KBM-7 (cell line): Measurements from ENCODE around the gene CTF1.
"Not testable (repeated sequence)": the region's sequence is repeated elsewhere in the genome, so short reads cannot be mapped to it uniquely, and the experiment has no call there.

Experiments used
- DNase-seq: peaks from one replicate; pipeline ENCODE4 v3.0.0-alpha.2; 2015
- in situ Hi-C: fragments of 300-500 bp; cut with MboI; formaldehyde crosslinking; loops from 2 replicates; pipeline ENCODE4 v1.14.3; 2020; ENCODE audit warnings: low sequenced_read_pairs, low pct_unique_long_range_greater_than_20kb, mixed read lengths

Gene CTF1

DNA sequence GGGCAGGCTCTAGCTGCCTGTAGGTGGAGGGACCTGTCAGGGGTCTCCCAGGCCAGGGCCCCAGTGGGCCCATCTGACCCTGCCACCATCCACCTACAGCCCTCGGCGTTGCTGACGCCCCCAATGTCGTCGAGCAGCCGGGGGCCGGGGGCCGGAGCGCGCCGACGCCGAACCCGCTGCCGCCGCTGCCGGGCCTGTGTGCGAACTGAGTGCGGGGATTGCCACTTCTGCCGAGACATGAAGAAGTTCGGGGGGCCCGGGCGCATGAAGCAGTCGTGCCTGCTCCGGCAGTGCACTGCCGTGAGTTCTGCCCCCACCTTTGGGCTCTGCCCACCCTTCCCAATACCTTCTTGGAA, 29.2 kb downstream of the CTF1 start:
- in situ Hi-C loops, result no loop called here
- DNase-seq, result no peak

DNA sequence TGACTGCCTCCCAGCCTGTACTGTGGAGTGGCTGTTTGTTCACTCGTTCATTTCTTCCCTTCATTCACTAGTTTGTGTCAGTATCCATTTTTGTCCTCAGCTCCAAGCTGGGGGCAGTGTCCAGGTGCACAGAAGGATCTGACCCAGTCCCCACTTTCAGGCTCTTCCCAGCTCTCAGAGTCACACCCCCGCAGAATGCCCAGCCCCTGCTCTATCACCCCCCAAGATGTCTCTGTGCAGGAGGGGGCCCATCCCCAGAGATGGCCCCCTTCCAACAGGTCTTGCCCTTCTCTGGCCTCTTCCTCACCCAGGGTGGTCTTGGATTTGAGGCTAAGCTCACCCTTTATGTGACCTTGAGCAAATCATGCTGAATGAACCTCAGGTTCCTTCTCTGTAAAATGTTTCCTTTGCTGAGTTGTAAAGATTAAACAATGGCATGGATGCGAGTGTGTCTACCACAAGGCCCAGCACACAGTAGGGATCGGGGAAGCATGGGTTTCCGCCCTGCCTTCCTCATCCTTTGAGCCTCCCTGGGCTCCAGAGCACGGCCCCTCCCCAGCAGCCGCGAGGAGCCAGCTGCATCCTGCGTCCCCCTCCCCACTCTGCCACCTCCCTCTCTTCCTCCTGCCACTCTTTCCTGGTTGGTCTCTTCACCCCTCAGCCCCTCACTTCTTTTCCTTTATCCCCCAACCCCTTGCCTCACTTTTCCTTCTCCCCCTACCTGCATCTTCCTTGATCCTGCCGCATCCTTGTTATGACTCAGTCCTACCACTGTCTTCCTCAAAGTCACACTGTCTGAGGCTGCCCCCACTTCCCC, 29.8 kb downstream of the CTF1 start:
- DNase-seq, result no peak
- in situ Hi-C loops, result no loop called here

DNA sequence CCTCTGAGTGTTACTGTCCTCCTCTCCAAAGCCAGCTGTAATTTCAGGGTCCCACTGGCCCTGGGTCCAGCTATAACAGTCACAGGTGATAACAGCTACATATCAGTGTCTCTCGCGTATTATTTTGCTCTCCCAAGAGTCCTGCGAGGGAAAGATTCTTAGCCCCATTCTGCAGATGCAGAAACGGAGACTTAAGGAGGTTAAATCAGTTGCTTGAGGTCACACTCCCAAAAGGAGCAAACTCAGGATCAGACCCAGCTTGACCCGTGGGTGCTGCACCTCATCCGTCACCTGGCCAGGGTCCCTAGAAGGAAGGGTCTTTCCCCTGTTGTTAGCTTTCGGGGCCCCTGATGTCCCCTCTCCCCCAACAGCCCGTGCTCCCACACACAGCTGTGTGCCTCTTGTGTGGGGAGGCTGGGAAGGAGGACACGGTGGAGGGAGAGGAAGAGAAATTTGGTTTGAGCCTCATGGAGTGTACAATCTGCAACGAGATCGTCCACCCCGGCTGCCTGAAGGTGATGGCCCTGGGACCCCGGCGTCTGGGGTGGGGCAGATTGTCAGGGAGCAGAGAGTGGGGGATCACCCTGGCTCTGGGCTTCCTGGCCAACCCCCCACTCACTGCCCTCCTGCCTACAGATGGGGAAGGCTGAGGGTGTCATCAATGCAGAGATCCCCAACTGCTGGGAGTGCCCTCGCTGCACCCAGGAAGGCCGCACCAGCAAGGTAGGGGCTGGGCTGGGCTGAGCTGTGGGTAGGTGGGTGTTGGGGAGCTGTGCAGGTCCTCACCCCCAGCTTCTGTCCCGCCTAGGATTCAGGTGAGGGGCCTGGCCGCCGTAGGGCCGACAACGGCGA, 30.7 kb downstream of the CTF1 start:
- in situ Hi-C loops, result no loop called here
- no peak for DNase-seq

DNA sequence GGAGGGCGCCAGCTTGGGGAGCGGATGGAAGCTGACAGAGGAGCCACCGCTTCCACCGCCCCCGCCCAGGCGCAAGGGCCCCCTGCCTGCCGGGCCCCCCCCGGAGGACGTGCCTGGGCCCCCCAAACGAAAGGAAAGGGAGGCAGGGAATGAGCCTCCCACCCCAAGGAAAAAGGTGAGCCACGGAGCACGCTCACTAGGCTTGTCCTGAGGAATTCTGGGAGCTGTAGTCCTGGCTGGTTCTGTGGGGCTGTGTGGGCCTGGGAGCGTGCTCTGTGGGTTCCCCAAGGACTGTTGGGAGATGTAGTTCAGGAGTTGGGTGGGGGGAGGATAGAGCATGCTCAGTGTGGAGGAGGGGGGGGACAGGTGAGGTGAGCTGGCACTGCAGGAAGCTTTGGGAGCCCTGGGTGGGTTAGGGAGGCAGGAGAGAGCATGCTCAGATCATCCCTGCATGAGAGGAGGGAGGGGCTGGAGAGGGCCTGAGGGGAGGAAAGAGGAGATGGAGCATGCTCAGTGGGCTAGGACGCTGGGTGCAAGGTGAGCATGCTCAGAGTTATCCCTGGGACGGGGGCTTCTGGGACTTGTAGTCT, 31.5 kb downstream of the CTF1 start:
- DNase-seq, result peak; percentile 49
- in situ Hi-C loops, result no loop called here

DNA sequence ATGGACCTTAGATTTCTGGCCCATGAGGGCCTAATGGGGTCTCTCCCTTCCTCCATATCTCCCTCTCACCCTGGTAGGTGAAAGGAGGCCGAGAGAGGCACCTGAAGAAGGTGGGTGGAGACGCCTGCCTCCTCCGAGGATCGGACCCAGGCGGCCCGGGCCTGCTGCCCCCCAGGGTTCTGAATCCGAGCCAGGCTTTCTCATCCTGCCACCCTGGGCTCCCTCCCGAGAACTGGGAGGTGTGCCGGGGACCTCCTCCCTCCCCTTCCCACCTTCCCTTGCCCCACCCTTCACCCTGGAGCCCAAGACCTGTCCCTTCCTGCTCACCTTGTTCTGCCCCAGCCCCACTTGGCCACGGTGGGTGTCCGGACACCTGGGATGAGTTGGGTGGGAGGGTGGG, 32.0 kb downstream of the CTF1 start:
- DNase-seq, result no peak
- in situ Hi-C loops, result no loop called here

DNA sequence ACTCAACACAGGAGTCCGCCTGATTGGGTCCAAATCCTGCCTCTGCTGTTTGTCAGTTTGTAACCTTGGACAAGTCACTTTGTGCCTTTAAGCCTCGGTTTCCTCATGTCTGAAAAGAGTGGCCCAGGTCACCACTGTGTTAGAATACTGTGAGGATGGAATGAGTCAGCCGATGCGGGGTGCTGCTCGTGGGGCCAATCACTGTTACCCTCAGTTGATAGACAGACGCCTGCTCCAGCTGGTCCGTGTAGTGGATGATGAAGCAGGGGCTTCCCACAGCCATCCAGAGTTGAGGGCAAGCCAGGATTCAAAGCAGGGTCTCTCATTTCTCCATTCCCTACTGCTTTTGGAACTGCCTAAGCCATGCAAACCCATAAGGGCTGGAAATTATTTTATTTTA, 32.8 kb downstream of the CTF1 start:
- DNase-seq, result no peak
- in situ Hi-C loops, result no loop called here

DNA sequence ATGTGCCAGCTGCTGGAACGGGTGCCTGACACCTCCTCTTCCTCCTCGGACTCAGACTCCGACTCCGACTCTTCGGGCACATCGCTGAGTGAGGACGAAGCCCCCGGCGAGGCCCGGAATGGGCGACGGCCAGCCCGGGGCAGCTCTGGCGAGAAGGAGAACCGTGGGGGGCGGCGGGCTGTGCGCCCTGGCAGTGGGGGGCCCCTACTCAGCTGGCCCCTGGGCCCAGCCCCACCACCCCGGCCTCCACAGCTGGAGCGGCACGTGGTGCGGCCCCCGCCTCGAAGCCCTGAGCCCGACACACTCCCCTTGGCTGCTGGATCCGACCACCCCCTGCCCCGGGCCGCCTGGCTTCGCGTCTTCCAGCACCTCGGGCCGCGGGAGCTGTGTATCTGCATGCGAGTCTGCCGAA, 33.8 kb downstream of the CTF1 start:
- no peak for DNase-seq
- in situ Hi-C loops, result no loop called here

DNA sequence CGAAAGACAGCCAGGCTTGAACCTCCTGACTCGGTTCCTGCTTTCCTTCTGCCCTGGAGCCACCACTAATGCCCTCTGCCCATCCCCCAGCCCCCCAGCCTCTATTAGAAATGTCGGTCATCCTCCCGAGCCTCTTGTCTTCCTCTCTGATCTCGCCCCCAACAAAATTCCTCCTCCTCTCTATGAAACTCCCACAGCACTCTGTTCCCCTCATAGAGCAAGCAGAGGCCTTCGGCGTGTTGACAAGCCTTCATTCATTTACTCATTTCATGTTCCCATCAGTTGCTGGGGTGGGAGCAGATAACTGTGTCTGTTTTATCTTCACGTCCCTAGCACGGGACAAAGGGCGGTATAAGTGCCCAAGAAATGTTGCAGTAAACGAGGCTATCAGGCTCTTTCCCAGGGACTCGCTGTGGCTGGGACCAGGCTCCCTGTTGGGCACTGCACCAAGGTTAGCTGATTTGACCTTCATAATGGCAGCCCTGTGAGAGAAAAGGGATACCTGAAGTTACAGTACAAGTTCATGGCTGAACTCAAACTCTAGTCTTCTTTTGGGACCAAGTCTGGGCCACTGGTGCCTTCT, 34.7 kb downstream of the CTF1 start:
- DNase-seq, result no peak
- in situ Hi-C loops, result no loop called here

DNA sequence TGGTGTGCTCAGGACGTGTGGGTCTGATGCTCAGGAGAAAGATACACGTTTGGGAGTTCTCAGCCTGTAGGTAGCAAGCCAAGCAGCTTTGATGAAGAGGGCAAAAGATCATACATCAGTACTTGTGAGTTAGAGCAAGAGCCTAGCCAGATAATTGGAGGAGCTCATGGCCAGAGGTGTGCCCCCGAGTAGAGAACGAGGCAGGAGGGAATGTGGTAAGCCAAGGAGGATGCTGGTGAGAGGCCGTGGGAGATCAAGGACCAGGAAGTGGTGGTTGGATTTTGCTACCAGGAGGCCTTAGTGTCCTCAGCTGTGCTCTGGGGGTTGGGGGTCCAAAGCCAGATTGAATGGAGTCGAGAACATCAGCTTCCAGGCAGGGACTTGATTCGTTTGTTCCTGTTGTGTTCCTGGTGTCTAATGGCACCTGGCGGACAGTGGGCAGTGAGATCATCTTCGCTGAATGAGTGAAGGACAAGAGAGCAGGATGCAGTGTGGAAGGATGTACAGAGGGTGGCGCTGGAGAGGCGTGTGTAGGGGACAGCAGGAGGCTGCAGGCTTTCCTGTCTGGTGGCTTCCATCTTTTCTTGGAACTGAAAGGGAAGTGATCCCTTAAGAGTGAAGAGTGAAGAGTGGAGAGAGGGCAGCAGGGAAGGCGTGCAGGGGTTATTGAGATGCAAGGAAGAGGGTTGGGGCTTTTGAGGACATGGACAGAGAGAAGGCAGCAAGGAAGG, 38.6 kb downstream of the CTF1 start:
- in situ Hi-C loops, result no loop called here
- peak; percentile 93 for DNase-seq

DNA sequence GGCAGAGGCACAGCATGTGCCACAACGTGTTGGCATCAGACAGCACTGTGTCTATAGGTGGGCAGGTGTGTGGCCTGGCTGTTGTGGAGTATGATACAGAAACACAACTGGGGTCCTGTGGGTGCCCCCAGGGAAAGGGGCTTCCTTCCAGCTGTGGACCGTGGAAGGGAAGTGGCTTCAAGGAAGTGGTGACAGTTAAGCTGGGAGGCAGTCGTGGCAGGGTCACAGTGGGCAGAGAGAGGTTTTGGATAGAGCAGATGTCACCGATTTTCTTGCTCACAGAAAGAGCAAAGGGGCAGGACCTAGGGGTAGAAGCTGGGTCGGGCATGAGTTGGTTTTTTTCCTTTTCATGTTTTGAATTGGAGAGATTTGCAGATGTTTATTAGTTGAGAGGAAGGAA, 41.3 kb downstream of the CTF1 start:
- in situ Hi-C loops, result no loop called here
- no peak for DNase-seq

DNA sequence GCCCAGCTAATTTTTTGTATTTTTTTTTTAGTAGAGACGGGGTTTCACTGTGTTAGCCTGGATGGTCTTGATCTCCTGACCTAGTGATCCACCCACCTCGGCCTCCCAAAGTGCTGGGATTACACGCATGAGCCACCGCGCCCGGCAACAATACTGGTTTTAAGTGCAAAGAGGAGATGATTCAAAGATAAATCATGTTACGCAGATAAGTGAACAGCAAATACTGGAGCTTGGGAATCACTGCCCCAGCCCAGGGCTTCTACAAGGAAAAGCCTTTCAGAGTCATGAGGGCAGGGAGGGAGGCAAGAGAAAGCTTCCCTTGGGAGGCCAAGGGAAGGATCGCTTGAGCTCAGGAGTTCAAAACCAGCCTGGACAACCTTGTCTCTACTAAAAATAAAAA, 43.2 kb downstream of the CTF1 start:
- DNase-seq, in situ Hi-C loops: not testable (repeated sequence)

DNA sequence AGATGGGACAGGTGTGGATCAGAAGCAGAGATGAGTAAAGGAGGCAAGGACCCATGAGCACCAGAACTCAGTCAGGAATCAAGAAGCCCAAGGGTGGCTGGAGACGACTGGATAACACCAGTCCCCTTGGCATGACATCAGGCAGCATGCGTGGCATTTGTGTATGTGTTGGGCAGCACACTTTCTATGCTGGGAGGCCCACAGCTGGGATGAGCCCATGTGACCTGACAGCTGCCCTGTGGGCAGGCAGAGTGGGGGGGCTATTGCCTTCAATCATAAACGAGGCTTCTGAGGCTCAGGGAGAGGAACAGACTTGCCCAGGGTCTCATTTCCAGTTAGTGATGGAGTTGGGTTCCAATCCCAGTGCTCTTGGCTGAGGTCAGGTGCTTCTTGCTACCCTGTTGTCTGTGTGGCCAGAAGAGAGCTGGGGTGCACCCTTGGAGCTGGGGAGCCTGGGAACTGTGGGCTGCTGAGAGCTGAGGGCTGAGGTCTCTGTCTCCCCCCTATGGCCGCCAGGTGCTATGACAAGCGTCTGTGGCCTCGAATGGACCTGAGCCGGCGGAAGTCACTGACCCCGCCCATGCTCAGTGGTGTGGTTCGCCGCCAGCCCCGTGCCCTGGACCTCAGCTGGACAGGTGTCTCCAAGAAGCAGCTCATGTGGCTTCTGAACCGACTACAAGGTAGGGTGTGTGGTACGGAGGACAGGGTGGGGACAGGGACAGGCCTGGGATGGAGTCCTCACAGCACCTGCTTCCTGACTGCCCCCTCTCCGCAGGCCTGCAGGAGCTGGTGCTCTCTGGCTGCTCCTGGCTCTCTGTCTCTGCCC, 45.4 kb downstream of the CTF1 start:
- peak; percentile 79 for DNase-seq
- in situ Hi-C loops, result no loop called here

DNA sequence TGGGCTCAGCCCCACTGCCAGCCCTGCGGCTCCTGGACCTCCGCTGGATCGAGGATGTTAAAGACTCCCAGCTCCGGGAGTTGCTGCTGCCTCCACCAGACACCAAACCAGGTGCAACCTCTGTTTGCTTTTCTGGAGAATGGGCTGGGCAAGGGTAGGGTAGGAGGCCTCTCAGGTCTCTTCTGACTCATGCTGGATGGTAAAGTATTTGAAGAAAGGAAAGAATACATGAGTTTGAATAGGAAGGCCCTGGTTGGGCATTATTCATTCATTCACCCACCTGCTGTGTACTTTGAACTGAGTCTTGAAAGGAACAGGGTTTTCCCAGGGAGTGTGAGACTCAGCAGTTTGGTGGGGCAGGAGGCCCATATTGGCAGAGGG, 46.0 kb downstream of the CTF1 start:
- DNase-seq, result no peak
- in situ Hi-C loops, result no loop called here

DNA sequence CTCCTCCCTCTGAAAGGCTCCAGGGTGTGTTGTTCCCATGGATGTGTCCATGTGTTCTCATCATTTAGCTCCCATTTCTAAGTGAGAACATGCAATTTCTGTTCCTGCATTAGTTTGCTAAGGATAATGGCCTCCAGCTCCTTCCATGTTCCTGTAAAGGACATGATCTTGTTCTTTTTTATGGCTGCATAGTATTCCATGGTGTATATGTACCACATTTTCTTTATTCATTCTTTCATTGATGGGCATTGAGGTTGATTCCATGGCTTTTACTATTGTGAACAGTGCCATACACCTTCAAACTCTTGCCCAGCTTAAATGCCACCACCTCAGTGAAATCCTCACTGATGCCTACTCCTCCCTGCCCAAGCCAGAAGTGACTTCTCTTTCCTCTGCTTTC, 47.9 kb downstream of the CTF1 start:
- DNase-seq, result no peak
- in situ Hi-C loops, result no loop called here

DNA sequence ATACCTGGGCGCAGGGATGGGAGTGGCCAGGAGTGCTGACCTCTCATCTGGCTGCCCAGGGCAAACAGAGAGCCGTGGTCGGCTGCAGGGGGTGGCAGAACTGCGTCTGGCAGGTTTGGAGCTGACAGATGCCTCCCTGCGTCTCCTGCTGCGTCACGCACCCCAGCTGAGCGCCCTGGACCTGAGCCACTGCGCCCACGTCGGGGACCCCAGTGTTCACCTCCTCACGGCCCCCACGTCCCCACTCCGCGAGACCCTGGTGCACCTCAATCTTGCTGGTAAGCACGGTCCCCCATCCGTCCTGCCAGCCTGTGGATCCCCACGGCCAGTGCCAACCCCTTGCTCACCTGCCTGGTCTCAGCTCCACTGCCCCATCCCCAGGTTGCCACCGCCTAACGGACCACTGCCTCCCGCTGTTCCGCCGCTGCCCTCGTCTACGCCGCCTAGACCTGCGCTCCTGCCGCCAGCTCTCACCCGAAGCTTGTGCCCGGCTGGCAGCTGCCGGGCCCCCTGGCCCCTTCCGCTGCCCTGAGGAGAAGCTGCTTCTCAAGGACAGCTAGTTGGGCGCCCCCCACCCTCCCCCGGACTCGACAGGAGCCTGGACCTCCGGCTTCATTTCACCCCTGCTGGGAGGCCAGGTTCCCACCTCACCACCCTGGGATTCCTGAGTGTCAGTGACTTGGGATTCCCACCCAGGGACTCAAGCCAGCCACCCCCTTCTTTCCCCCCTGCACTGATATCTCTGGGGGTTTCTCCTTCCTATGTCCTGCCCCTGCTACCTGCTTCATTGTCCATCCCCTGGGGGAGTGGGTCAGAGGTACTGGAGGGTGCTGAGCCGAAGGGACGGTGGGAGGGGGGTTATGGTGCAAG, 50.5 kb downstream of the CTF1 start:
- in situ Hi-C loops, result no loop called here

DNA sequence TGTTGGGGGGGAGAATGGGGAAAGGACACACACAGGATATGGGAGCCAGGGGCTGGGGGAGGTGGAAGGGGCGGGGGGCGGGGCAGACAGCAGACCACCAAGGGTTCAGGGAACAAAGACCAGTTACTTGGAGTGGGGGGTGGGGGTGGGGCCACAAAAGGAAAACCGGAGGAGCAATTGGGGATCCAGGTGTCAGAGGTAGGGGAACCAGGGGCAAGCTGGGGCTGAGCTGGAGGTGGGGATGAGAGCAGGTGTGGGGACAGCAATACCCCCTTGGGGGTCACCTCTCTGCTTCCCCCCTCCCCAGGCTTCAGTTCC, 51.1 kb downstream of the CTF1 start:
- in situ Hi-C loops, result no loop called here
- no peak for DNase-seq

More for the DNA sequence above, 50.5 kb downstream of the CTF1 start:
- no peak for DNase-seq

DNA sequence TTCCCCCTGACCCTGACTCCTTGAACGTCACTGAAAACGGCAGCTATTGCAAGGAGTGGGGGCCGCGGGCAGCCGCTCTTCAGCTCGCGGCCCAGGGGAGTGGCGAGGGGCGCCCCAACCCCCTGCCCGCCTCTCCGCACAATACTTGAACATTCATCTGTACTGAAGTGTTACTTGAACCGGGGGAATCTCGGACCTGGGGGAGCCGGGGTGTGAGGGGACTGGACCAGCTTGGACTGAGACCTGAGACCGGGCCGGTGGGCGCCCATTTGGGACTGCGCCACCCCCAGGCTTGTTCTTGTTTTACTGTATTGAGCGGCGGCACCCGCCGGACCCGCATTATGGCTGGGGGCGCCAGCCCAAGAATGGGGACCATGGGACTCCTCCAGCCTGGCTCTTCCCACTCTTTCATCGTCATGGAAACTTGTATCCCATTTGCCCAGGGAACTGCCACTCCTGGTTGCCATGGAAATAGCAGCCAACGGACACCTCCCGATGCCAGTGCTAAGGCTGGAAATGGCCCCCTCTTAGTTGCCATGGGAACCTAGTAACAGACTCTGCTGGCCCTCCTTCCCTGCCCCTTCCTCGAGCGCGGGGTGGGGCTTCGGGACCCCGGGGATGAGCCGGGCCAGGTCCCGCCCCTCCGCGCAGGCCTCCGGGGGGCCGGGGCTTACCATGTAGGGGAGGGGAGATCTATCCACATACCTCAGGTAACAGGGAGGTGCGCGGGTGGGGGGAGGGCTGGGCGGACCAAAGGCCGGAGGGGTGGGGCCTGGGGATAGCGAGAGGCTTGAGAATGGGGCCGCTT, 51.6 kb downstream of the CTF1 start:
- in situ Hi-C loops, result no loop called here
- peak; percentile 52 for DNase-seq
